Measurements from ENCODE around the gene PHF23.

PHF23 gene

GRCh38 chr17:7226721-7227710 lies 12.2 kb downstream of the PHF23 start:
- no peak overlapping the region for H3K27ac ChIP-seq
- no peak for TF ChIP-seq CTCF (conservative IDR thresholded peaks at IDR 0.05)

- no peak for TF ChIP-seq CTCF (conservative IDR thresholded peaks at IDR 0.05)
- no peak overlapping the region for H3K27ac ChIP-seq
Measured at GRCh38 chr17:7225711-7226331, 13.4 kb downstream of the PHF23 start.

- no peak overlapping the region for H3K27ac ChIP-seq
- TF ChIP-seq CTCF (conservative IDR thresholded peaks at IDR 0.05) = no peak
Measured at GRCh38 chr17:7224661-7225111, 14.6 kb downstream of the PHF23 start.

- no peak overlapping the region for H3K27ac ChIP-seq
- no peak for TF ChIP-seq CTCF (conservative IDR thresholded peaks at IDR 0.05)
Measured at GRCh38 chr17:7224110-7224509, 15.1 kb downstream of the PHF23 start.

GRCh38 chr17:7223375-7223774 lies 15.9 kb downstream of the PHF23 start:
- no peak for TF ChIP-seq CTCF (conservative IDR thresholded peaks at IDR 0.05)
- no peak overlapping the region for H3K27ac ChIP-seq

GRCh38 chr17:7222972-7223292 lies 16.3 kb downstream of the PHF23 start:
- no peak for TF ChIP-seq CTCF (conservative IDR thresholded peaks at IDR 0.05)

GRCh38 chr17:7222093-7222971 lies 16.9 kb downstream of the PHF23 start:
- no peak for TF ChIP-seq CTCF (conservative IDR thresholded peaks at IDR 0.05)
- no peak overlapping the region for H3K27ac ChIP-seq

More at GRCh38 chr17:7222972-7223292, 16.3 kb downstream of the PHF23 start:
- H3K27ac ChIP-seq = no peak overlapping the region
